ENCODE results near the gene MARVELD3.
"Not testable (repeated sequence)": the region's sequence is repeated elsewhere in the genome, so short reads cannot be mapped to it uniquely, and the experiment has no call there.

The MARVELD3 gene

GRCh38 chr16:71672803-71673581 is 47.0 kb downstream of the MARVELD3 start:
- DNase-seq = no peak

DNA sequence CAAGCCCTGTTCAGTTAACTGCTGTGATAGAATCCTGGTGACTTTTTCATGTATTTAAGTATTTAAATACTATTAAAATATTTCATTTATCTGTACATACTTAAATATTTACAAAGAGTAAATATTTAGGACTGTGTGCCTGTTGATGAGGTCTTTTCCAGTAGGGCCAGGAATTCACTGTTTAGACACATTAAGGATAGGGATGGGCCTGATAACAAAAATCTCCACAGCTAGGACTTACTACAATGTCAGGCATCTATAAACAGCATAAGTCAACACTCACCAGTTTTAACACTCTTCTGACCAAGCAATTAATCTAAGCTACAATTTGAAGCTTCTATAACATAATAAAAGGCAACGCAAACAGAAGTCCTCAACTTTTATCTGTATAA is 47.6 kb downstream of the MARVELD3 start:
- DNase-seq = no peak

- DNase-seq = no peak
Observed at GRCh38 chr16:71674229-71674628, 48.2 kb downstream of the MARVELD3 start.

DNA sequence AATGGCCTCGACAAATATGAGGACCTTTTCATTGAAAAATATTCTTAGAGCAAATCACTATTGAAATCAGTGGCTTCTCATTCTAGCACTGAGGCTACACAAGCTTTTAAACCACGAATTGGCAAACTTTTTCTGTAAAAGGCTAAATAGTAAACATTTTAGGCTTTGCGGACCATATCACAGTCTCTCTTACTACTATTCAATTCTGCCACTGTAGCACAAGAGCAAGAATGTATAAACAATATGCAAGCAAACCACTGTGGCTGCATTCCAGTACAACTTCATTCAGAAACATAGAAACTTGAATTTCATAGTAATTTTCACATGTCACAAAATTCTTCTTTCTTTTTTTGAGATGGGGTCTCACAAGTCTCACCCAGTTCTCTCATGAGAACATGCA is 49.4 kb downstream of the MARVELD3 start:
- no peak for DNase-seq

- no peak for DNase-seq
Observed at GRCh38 chr16:71676236-71676635, 50.3 kb downstream of the MARVELD3 start.

DNA sequence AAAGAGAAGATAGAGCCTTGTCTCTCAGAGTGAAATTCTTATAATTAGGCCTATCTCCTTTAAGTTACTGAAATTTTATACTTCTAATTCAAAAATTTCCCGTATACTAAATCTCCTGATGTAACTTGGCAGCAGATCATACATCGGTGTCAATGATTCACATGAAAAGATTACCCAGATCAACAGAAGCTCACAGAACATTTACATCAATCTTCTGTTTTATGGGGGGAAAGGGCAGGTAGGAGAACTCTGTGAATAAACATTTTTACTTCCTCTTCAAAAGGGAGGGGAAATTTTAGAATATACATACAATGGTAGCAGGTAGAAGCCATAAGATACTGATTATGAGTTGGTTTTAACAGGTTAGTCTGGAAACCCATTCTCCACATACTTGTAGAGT is 55.4 kb downstream of the MARVELD3 start:
- no peak for DNase-seq

DNA sequence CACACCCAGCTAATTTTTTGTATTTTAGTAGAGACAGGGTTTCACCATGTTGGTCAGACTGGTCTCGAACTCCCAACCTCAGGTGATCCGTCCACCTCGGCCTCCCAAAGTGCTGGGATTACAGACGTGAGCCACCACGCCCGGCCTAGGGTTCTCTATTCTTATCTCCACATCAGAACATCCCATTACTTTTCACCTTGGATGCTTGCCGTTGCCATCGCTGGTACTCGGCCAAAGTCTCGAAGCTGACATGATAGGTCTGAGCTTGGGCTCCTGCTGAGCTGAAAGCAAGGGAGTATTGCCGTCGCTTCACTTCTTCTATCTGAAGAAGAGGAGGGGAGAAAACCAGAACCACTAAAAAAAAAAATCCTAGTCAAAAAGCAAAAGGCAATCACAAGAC is 58.3 kb downstream of the MARVELD3 start:
- not testable (repeated sequence) for DNase-seq
